ENCODE measurements around the gene SLC6A18.

Gene SLC6A18, protein sequence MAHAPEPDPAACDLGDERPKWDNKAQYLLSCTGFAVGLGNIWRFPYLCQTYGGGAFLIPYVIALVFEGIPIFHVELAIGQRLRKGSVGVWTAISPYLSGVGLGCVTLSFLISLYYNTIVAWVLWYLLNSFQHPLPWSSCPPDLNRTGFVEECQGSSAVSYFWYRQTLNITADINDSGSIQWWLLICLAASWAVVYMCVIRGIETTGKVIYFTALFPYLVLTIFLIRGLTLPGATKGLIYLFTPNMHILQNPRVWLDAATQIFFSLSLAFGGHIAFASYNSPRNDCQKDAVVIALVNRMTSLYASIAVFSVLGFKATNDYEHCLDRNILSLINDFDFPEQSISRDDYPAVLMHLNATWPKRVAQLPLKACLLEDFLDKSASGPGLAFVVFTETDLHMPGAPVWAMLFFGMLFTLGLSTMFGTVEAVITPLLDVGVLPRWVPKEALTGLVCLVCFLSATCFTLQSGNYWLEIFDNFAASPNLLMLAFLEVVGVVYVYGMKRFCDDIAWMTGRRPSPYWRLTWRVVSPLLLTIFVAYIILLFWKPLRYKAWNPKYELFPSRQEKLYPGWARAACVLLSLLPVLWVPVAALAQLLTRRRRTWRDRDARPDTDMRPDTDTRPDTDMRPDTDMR

DNA sequence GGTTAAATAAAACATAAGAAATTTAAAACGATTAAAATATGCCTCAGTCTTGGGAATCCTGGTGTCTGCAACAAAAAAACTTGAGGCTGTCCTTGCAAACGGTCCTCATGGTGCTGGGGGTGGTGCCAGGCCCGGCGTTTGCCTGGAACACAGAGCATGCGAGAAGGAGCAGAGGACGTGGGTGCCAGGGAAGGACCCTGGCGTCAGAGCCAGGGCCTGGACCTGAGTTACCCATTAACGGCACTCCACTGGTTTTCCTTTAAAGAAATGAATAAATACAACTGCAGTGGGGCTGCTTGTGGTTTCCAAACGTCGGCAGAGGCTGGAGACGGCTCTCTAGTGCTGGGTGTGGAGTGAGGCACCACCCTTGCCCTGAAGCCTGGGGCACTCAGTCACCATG is at the start of gene SLC6A18:
SLC6A18 (plus strand) TSS at position 301 of the 400 bp plus-strand sequence; CDS start at position 398, 97 bp downstream.
- Histone ChIP-seq H3K9ac (ENCODE audit: low read length in 5 of 5) (no peak within 1 kb of the TSS), H3K4me1 (ENCODE audit: control insufficient read depth in 5 of 5, insufficient read depth in 5 of 5, low read length in 5 of 5) (peaks cover 0 to 3% (median 0%) of the 10 kb centered on the region in 5 donors), H3K27me3 (ENCODE audit: control insufficient read depth in 5 of 5, insufficient read depth in 4 of 5, low read length in 5 of 5) (peaks cover 13 to 24% (median 20%) of the 10 kb centered on the region in 5 donors), H3K4me3 (ENCODE audit: low read depth in 1 of 5, low read length in 5 of 5) (no peak within 1 kb of the TSS), H3K9me3 (ENCODE audit: control insufficient read depth in 5 of 5, low read length in 5 of 5) (peaks cover 0 to 4% (median 0%) of the 10 kb centered on the region in 5 donors), H3K27ac (ENCODE audit: low read depth, low read length) (no peak within 1 kb of the TSS), H3K36me3 (ENCODE audit: control insufficient read depth in 5 of 5, insufficient read depth in 5 of 5, low read length in 5 of 5) (no peaks in the 10 kb centered on the region)

DNA sequence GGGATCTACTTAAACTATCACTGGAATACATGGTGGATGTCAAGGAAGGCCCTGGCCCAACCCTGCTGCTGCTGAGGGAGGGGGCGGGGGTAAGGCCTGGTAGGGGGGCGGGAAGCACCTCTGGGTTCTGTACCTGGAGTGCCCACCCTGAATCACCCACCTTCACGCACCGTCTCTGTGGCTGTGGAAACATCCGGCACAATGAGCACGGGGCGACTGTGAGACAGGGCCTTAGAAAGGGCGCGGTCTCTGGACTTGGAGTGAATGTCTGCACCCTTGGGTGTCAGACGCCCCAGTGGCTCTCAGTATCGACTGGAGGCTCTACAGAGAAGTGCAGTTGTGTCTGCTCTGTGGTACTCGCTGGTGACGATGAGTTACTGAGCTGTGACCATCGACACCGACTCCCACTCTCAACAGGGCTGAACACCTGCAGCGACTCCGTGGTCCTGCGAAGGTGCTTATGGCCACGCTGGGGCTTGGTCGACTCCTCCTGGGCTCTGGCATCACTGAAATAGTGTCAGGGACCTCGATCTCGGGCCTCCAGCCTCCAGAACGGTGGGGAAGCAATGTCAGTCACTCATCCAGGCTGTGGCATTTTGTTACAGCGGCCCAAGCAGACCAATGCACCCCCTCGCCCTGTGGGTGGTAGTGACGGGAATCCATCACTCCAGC is 49.2 kb upstream of the SLC6A18 start:
- peaks cover 0 to 8% (median 0%) of the 10 kb centered on the region in 5 donors for H3K4me1 ChIP-seq (ENCODE audit: control insufficient read depth in 5 of 5, insufficient read depth in 5 of 5, low read length in 5 of 5)
- H3K36me3 ChIP-seq (ENCODE audit: control insufficient read depth in 5 of 5, insufficient read depth in 5 of 5, low read length in 5 of 5) = no peaks in the 10 kb centered on the region
- H3K9ac ChIP-seq (ENCODE audit: low read length in 5 of 5) = no peak overlapping the region
- H3K4me3 ChIP-seq (ENCODE audit: low read depth in 1 of 5, low read length in 5 of 5) = no peak overlapping the region
- H3K9me3 ChIP-seq (ENCODE audit: control insufficient read depth in 5 of 5, low read length in 5 of 5) = no peaks in the 10 kb centered on the region
- peaks cover 0 to 5% (median 2%) of the 10 kb centered on the region in 5 donors for H3K27me3 ChIP-seq (ENCODE audit: control insufficient read depth in 5 of 5, insufficient read depth in 4 of 5, low read length in 5 of 5)
- no peak overlapping the region for H3K27ac ChIP-seq (ENCODE audit: low read depth, low read length)

DNA sequence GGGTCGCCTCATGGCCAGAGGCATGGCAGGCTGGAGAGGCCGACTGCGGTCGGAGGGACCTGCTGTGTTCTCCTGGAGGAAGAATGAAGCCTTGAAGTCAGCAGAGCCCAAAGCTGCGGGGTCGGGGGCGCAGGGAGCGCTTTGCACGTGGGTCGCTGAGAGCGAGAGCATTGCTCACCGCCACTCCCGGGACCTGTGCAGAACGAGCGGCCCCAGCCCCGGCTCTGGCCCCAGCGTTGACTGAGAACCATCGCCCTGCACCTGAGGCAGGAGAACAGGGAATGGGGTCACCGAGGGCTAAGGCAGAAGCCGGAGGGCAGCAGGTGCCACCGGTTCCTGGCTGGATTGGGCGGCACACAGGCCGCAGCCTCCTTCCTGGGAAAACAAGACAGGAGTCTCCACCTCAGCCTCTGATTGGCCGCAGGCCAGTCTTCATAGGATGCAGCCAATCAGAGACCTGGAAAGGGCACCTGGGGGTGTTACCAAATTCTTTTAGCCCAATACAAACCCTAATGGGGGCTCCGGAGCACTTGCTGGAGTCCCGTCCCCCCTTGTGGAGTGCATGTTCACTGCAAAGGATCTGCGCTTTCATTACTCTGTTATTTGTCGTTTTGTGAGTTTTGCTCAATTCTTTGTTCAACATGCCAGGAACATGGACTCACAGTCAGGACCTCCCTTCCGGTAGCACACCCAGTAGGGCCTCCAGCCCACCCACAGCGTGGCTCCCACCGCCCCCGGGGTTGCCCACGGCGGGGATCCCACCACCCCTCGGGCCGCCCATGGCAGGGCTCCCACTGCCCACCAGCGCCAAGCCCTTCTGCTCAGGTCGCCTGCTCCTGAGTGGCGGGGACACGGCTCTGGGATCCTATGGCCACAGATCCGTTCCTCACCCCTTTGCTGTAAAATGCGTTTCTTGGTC is 48.4 kb upstream of the SLC6A18 start:
- Histone ChIP-seq H3K9me3 (ENCODE audit: control insufficient read depth in 5 of 5, low read length in 5 of 5) (no peaks in the 10 kb centered on the region), H3K4me1 (ENCODE audit: control insufficient read depth in 5 of 5, insufficient read depth in 5 of 5, low read length in 5 of 5) (peaks cover 0 to 8% (median 0%) of the 10 kb centered on the region in 5 donors), H3K36me3 (ENCODE audit: control insufficient read depth in 5 of 5, insufficient read depth in 5 of 5, low read length in 5 of 5) (no peaks in the 10 kb centered on the region)

DNA sequence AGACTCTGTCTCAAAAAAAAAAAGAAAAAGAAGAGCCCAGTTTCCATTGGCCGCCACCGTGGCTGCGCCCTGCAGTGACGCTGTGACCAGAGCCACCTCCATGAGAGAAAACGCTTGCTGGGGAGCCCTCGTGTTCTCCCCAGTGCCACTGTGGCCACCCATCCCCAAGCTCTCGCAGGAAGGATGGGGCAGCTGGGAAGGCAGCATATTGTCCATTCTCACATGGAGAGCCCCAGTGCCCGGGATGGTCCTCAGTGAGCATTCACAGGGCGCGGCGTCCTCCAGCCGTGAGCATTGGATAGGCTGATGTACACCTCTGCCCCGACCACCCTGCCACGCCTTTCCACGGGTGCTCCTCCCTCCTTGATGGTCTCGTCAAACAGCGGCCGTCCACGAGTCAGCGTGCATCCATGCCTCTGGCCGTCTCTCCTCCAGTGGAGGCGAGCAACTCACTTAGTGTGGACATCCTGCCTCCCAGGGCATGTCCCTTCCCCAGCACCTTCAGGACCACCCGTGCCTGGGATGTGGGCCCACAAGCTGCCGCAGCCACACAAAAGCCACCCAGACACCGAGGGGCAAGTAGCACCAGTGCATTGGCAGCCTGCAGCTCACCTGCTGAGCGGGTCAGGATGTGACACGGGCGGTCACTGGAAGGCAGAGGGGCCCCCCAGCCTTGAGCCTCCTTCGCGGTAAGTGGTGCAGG is 47.2 kb upstream of the SLC6A18 start:
- Histone ChIP-seq H3K4me3 (ENCODE audit: low read depth in 1 of 5, low read length in 5 of 5) (no peak overlapping the region), H3K27ac (ENCODE audit: low read depth, low read length) (no peak overlapping the region), H3K9ac (ENCODE audit: low read length in 5 of 5) (no peak overlapping the region), H3K27me3 (ENCODE audit: control insufficient read depth in 5 of 5, insufficient read depth in 4 of 5, low read length in 5 of 5) (peaks cover 5 to 13% (median 7%) of the 10 kb centered on the region in 5 donors), H3K9me3 (ENCODE audit: control insufficient read depth in 5 of 5, low read length in 5 of 5) (no peaks in the 10 kb centered on the region), H3K36me3 (ENCODE audit: control insufficient read depth in 5 of 5, insufficient read depth in 5 of 5, low read length in 5 of 5) (no peaks in the 10 kb centered on the region), H3K4me1 (ENCODE audit: control insufficient read depth in 5 of 5, insufficient read depth in 5 of 5, low read length in 5 of 5) (peaks cover 0 to 8% (median 0%) of the 10 kb centered on the region in 5 donors)

More for the DNA sequence above, 48.4 kb upstream of the SLC6A18 start:
- no peak overlapping the region for H3K9ac ChIP-seq (ENCODE audit: low read length in 5 of 5)
- no peak overlapping the region for H3K4me3 ChIP-seq (ENCODE audit: low read depth in 1 of 5, low read length in 5 of 5)
- H3K27me3 ChIP-seq (ENCODE audit: control insufficient read depth in 5 of 5, insufficient read depth in 4 of 5, low read length in 5 of 5) = peaks cover 4 to 12% (median 5%) of the 10 kb centered on the region in 5 donors
- H3K27ac ChIP-seq (ENCODE audit: low read depth, low read length) = no peak overlapping the region

DNA sequence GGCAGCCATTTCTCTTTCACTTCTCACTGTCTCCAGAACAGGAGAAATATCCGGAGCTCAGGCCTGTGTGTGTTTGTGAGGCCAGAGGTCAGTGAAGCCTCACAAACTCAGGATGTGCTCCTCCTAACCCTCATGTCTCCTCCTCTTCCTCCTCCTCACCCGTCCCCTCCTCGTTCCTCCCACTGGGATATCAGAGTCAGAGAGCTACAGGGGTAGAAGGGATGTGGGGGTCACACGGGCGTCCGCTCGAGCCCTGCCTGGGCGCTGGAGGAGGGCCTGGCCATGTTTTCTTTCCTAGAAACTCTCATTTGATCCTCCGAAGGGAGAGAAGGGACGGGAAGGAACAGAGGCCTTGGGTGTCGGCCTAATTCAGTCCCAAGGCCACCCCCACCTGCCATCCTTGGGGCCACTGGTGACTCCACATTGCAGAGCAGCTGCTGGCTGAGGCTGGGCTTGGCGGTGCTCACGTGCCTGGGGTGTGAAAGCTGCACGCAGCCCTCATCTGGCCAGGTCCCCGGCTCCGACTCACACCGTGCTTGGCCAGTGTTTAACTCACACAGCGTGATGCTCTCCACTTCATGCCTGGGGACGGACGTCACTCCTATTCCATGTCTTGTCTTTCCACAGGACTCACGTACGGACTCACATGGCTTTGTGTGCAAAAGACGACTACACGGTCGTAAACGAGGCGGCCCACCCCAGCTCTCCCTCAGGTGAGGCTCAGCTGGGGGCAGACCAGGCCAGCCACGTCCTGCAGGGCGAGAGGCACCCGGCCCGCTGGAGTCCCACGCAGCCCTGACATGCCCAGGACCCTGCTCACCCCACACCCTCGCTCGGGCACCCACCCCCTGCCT is 46.4 kb upstream of the SLC6A18 start:
- no peak overlapping the region for H3K27ac ChIP-seq (ENCODE audit: low read depth, low read length)
- no peak overlapping the region for H3K4me3 ChIP-seq (ENCODE audit: low read depth in 1 of 5, low read length in 5 of 5)
- H3K4me1 ChIP-seq (ENCODE audit: control insufficient read depth in 5 of 5, insufficient read depth in 5 of 5, low read length in 5 of 5) = peaks cover 0 to 8% (median 0%) of the 10 kb centered on the region in 5 donors
- peaks cover 5 to 16% (median 9%) of the 10 kb centered on the region in 5 donors for H3K27me3 ChIP-seq (ENCODE audit: control insufficient read depth in 5 of 5, insufficient read depth in 4 of 5, low read length in 5 of 5)
- H3K9me3 ChIP-seq (ENCODE audit: control insufficient read depth in 5 of 5, low read length in 5 of 5) = no peaks in the 10 kb centered on the region
- no peaks in the 10 kb centered on the region for H3K36me3 ChIP-seq (ENCODE audit: control insufficient read depth in 5 of 5, insufficient read depth in 5 of 5, low read length in 5 of 5)
- no peak overlapping the region for H3K9ac ChIP-seq (ENCODE audit: low read length in 5 of 5)

DNA sequence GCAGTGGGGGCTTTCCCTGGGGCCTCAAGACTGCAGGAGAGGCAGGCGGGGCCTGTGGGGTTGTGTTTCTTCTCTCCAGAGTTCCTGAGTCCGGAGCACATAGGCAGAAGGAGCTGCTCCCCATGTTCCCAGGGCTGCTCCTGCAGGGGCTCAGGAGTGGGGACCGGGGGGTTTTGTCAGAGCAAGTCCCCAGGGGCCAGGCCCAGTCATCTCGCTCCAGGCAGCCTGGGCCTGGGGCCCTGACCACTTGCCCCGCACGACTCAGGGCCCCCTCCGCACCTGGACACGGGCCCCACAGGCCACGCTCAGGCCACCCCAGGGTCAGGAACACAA is 45.8 kb upstream of the SLC6A18 start:
- no peak overlapping the region for H3K9ac ChIP-seq (ENCODE audit: low read length in 5 of 5)
- no peak overlapping the region for H3K27ac ChIP-seq (ENCODE audit: low read depth, low read length)
- H3K4me1 ChIP-seq (ENCODE audit: control insufficient read depth in 5 of 5, insufficient read depth in 5 of 5, low read length in 5 of 5) = peaks cover 0 to 8% (median 0%) of the 10 kb centered on the region in 5 donors
- peaks cover 5 to 18% (median 9%) of the 10 kb centered on the region in 5 donors for H3K27me3 ChIP-seq (ENCODE audit: control insufficient read depth in 5 of 5, insufficient read depth in 4 of 5, low read length in 5 of 5)
- no peak overlapping the region for H3K4me3 ChIP-seq (ENCODE audit: low read depth in 1 of 5, low read length in 5 of 5)
- no peaks in the 10 kb centered on the region for H3K36me3 ChIP-seq (ENCODE audit: control insufficient read depth in 5 of 5, insufficient read depth in 5 of 5, low read length in 5 of 5)
- H3K9me3 ChIP-seq (ENCODE audit: control insufficient read depth in 5 of 5, low read length in 5 of 5) = no peaks in the 10 kb centered on the region

DNA sequence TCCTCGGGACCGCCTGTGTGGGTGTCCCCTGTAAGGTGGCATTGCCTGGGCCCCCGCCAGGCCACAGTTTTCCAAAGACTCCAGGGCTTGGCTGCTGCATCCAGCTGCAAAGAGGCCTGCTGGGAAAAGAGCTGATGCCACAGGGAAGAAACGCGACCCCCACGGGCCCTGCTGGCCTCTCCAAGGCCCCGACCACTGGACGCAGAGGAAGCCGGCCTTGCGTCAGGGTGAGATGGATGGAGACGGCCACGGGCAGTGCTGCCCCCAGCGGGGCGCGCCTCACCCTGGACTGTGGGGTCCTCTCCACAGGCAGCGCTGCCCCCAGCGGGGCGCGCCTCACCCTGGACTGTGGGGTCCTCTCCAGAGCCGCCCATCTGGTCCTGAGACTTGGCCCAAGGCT is 45.1 kb upstream of the SLC6A18 start:
- Histone ChIP-seq H3K27me3 (ENCODE audit: control insufficient read depth in 5 of 5, insufficient read depth in 4 of 5, low read length in 5 of 5) (peaks cover 5 to 18% (median 9%) of the 10 kb centered on the region in 5 donors), H3K4me1 (ENCODE audit: control insufficient read depth in 5 of 5, insufficient read depth in 5 of 5, low read length in 5 of 5) (peaks cover 0 to 8% (median 0%) of the 10 kb centered on the region in 5 donors), H3K9me3 (ENCODE audit: control insufficient read depth in 5 of 5, low read length in 5 of 5) (no peaks in the 10 kb centered on the region), H3K9ac (ENCODE audit: low read length in 5 of 5) (no peak overlapping the region), H3K27ac (ENCODE audit: low read depth, low read length) (no peak overlapping the region), H3K36me3 (ENCODE audit: control insufficient read depth in 5 of 5, insufficient read depth in 5 of 5, low read length in 5 of 5) (no peaks in the 10 kb centered on the region), H3K4me3 (ENCODE audit: low read depth in 1 of 5, low read length in 5 of 5) (no peak overlapping the region)

DNA sequence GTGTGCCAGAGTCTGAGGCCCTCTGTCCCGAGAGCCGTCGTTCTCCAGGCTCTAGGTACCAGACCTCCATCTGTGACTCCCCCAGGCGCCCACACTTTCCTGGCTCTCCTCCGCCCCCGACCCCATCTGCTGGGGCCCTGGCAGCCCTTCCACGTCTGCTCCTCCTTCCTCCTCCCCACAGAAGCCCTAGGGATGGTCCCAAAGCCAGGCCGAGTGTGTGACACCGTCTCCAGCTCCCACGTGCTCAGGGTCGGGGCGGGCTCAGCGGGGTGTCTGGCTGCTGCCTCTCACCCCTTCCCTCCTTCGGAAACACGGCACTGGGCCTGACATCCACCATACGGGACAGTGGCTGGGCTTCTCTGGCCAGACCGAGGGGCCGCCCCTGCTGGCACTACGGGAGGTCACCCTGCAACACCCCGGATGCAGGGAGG is 44.3 kb upstream of the SLC6A18 start:
- H3K36me3 ChIP-seq (ENCODE audit: control insufficient read depth in 5 of 5, insufficient read depth in 5 of 5, low read length in 5 of 5) = no peaks in the 10 kb centered on the region
- no peaks in the 10 kb centered on the region for H3K9me3 ChIP-seq (ENCODE audit: control insufficient read depth in 5 of 5, low read length in 5 of 5)
- H3K4me1 ChIP-seq (ENCODE audit: control insufficient read depth in 5 of 5, insufficient read depth in 5 of 5, low read length in 5 of 5) = peaks cover 0 to 8% (median 0%) of the 10 kb centered on the region in 5 donors
- H3K9ac ChIP-seq (ENCODE audit: low read length in 5 of 5) = no peak overlapping the region
- no peak overlapping the region for H3K27ac ChIP-seq (ENCODE audit: low read depth, low read length)
- no peak overlapping the region for H3K4me3 ChIP-seq (ENCODE audit: low read depth in 1 of 5, low read length in 5 of 5)
- peaks cover 6 to 20% (median 9%) of the 10 kb centered on the region in 5 donors for H3K27me3 ChIP-seq (ENCODE audit: control insufficient read depth in 5 of 5, insufficient read depth in 4 of 5, low read length in 5 of 5)
